ENCODE data around the gene AMBP.

DNA sequence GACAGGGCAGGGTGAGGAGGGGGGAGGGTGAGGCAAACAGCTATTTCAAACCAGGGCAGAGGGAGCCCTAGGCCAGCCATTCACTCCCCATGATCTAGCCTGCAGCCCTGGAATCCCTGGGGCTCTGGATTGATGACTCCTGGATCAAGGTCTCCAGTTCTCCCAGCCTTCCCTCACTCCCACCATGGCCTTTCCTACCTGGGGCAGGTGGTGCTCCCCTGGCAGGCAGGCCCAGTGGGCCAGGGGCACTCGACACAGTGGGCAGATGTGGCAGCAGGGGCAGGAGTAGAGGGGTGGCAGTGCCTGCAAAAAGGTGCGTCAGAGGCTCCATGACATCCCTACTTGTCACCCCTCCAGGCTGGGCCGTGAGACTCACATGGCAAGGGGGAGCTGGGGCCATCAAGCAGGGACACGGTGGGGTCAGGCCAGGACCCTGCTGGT, 15.0 kb upstream of the AMBP start:
- no peak for TF ChIP-seq CTCF (tag by site-specific recombination; IDR thresholded peaks at IDR 0.05)
- TF ChIP-seq HOXA7 (CRISPR knock-in tag; IDR thresholded peaks at IDR 0.05; ENCODE audit: borderline replicate concordance): no peak
- no peak for TF ChIP-seq ZNF335 (tag by site-specific recombination; conservative IDR thresholded peaks at IDR 0.05)
- TF ChIP-seq ZNF391 (tag by site-specific recombination; IDR thresholded peaks at IDR 0.05; ENCODE audit: borderline replicate concordance, low read depth): no peak
- no peak for TF ChIP-seq MZF1 (tag by site-specific recombination; IDR thresholded peaks at IDR 0.05; ENCODE audit: borderline replicate concordance)
- no peak for TF ChIP-seq PRDM10 (tag by site-specific recombination; IDR thresholded peaks at IDR 0.05)
- no peak for TF ChIP-seq ZFP37 (tag by site-specific recombination; IDR thresholded peaks at IDR 0.05)
